Breast epithelium (tissue), 4 donors: ENCODE data around the gene STXBP1. TPM values are rescaled to one million over a fixed set of nuclear protein-coding genes. Genes with fewer than 3 reads are reported as not detected.

ENCODE experiments used
- DNase-seq, 2 donors: peaks; one replicate each; pipeline ENCODE4 v3.0.0-alpha.2; 2019; ENCODE audit warnings: low spot score in 2 of 2
- H3K27ac ChIP-seq, 2 donors: fragments of 200-600 bp; sonication (generic) in 1 of 2; one replicate each; pipeline ENCODE4 v1.5.1; 2016 to 2019; ENCODE audit warnings: mild to moderate bottlenecking in 1 of 2
- H3K27me3 ChIP-seq, 2 donors: fragments of 200-600 bp; sonication (generic) in 1 of 2; one replicate each; pipeline versions ENCODE4 v1.5.1 to v1.6.0; 2017 to 2019; ENCODE audit warnings: control low read depth in 1 of 2, mild to moderate bottlenecking in 1 of 2
- H3K36me3 ChIP-seq: fragments of 200-600 bp; one replicate; pipeline ENCODE4 v1.5.1; 2019
- H3K4me1 ChIP-seq, 2 donors: fragments of 200-600 bp; sonication (generic); one replicate each; pipeline ENCODE4 v1.5.1; 2016 to 2019; ENCODE audit warnings: control low read depth in 1 of 2
- H3K4me3 ChIP-seq, 3 donors: fragments of 200-600 bp; sonication (generic); 1 replicate in 2 of 3; 2 replicates in 1 of 3; pipeline ENCODE4 v1.5.1; 2016 to 2019; ENCODE audit warnings: mild to moderate bottlenecking in 3 of 3, moderate library complexity in 2 of 3
- H3K9me3 ChIP-seq, 2 donors: fragments of 200-600 bp; sonication (generic) in 1 of 2; one replicate each; pipeline ENCODE4 v1.5.1; 2016 to 2019; ENCODE audit warnings: control low read depth in 1 of 2
- CTCF ChIP-seq, 3 donors: fragments of 450-650 bp; IDR thresholded peaks; one replicate each; pipeline ENCODE4 v1.5.1; 2016 to 2017; ENCODE audit warnings: antibody characterized with exemption in 3 of 3, mild to moderate bottlenecking in 3 of 3, moderate library complexity in 3 of 3
- POLR2A ChIP-seq: fragments of 450-650 bp; IDR thresholded peaks from one replicate; pipeline ENCODE4 v1.6.1; 2016; ENCODE audit warnings: antibody characterized with exemption, mild to moderate bottlenecking, moderate library complexity
- POLR2AphosphoS5 ChIP-seq, 3 donors: sonication (generic); formaldehyde crosslinking; IDR thresholded peaks; one replicate each; pipeline ENCODE4 v1.6.1; 2017; ENCODE audit warnings: antibody characterized with exemption in 3 of 3
- intact Hi-C: fragments of 100-400 bp; cut with DNase I; formaldehyde crosslinking; loops from one replicate; pipeline ENCODE4 v1.15.1; 2023; ENCODE audit warnings: low total_unique reads
- total RNA-seq, 3 donors: library from RNA; depleted of rRNA; stranded (reverse); fragments of >200 nt; gene quantifications; one replicate each; pipeline ENCODE4 v1.1.0, GENCODE V29; 2016

Gene STXBP1
- total RNA-seq, 3 donors from 2014 or later: 19.0 to 45.9 (median 43.2) TPM

DNA sequence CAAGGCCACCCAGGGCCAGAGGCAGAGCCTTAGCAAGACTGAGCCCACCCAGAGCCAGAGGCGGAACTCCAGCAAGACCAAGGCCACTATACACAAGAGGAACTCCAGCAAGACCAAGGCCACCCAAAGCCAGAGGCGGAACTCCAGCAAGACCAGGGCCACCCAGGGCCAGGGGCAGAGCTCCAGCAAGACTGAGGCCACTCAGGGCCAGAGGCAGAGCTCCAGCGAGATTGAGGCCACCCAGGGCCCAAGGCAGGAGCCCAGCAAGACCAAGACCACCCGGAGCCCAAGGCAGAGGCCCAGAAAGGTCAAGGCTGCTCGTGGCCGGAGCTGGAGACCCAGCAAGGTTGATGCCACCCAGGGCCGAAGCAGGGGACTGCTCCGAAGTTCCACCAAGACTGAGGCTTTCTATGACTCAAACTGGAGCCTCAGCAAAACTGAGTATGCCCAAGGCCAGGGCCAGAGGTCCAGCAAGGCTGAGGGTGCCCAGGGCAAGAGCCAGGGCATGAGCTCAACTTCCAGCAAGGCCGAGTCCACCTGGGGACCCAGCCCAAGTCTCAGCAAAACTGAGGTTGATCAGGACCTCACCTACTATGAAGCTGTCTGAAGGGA is 118.8 kb downstream of the STXBP1 start:
- Histone ChIP-seq H3K4me3 (no peak overlapping the region), H3K4me1 (peaks cover 0 to 5% of the 10 kb centered on the region in 2 donors), H3K27ac (no peak overlapping the region), H3K36me3 (no peaks in the 10 kb centered on the region), H3K9me3 (no peaks in the 10 kb centered on the region), H3K27me3 (no peaks in the 10 kb centered on the region)
- DNase-seq: no peak
- intact Hi-C loops: loop anchor here (5.0 to 10.0 kb wide), 2 partner anchors 54 to 144 kb away; partner anchors contain the start of gene CDK9
- TF ChIP-seq CTCF (IDR thresholded peaks at IDR 0.05) (no peak), POLR2A (no peak), POLR2AphosphoS5 (IDR thresholded peaks at IDR 0.05) (no peak)

- Histone ChIP-seq H3K27me3 (no peaks in the 10 kb centered on the region), H3K27ac (no peak overlapping the region), H3K36me3 (no peaks in the 10 kb centered on the region), H3K4me1 (peaks cover 0 to 5% of the 10 kb centered on the region in 2 donors), H3K4me3 (no peak overlapping the region), H3K9me3 (no peaks in the 10 kb centered on the region)
- no peak for TF ChIP-seq CTCF (IDR thresholded peaks at IDR 0.05)
- TF ChIP-seq POLR2A: no peak
- no peak for TF ChIP-seq POLR2AphosphoS5 (IDR thresholded peaks at IDR 0.05)
- intact Hi-C loops: loop anchor here (5.0 to 10.0 kb wide), 2 partner anchors 53 to 145 kb away; partner anchors contain the start of gene CDK9
- no peak for DNase-seq
These were observed 119.9 kb downstream of the STXBP1 start for GRCh38 chr9:127731938-127732337.

GRCh38 chr9:127732444-127732843 is 120.4 kb downstream of the STXBP1 start:
- DNase-seq: no peak
- Histone ChIP-seq H3K27me3 (no peaks in the 10 kb centered on the region), H3K9me3 (no peaks in the 10 kb centered on the region), H3K36me3 (no peaks in the 10 kb centered on the region), H3K27ac (no peak overlapping the region), H3K4me3 (no peak overlapping the region), H3K4me1 (peaks cover 0 to 5% of the 10 kb centered on the region in 2 donors)
- no peak for TF ChIP-seq POLR2AphosphoS5 (IDR thresholded peaks at IDR 0.05)
- no peak for TF ChIP-seq CTCF (IDR thresholded peaks at IDR 0.05)
- TF ChIP-seq POLR2A: no peak
- intact Hi-C loops: loop anchor here (5.0 to 10.0 kb wide), 2 partner anchors 52 to 145 kb away; partner anchors contain the start of gene CDK9

DNA sequence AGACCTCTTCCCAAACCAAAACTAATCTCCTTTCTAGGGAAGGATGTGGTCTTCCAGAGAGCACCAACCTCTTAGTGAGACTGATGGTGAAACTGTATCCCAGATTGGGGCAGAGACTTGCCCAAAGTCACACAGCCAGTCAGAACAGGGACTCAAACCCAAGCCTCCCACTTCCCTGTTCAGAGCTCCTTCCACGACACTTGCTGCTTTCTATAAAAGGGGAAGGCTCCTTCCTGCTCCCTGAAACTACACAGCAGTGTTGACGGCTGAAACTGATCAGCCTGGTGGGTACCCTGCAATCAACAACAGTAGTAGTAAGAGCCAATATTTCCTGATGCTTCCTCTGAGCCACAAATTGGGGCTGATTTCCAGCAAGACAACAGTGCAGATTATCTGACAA is 121.5 kb downstream of the STXBP1 start:
- peaks cover 0 to 5% of the 10 kb centered on the region in 2 donors for H3K4me1 ChIP-seq
- H3K27ac ChIP-seq: no peak overlapping the region
- TF ChIP-seq POLR2AphosphoS5 (IDR thresholded peaks at IDR 0.05) (no peak), POLR2A (no peak), CTCF (IDR thresholded peaks at IDR 0.05) (no peak)
- intact Hi-C loops: loop anchor here (5.0 to 10.0 kb wide), 2 partner anchors 51 to 146 kb away; partner anchors contain the start of gene CDK9
- H3K27me3 ChIP-seq: no peaks in the 10 kb centered on the region
- no peak overlapping the region for H3K4me3 ChIP-seq
- DNase-seq: no peak
- H3K9me3 ChIP-seq: no peaks in the 10 kb centered on the region
- H3K36me3 ChIP-seq: no peaks in the 10 kb centered on the region

GRCh38 chr9:127734247-127734746 is 122.2 kb downstream of the STXBP1 start:
- peak overlapping the region; percentile 75 to 82 (median 81) for H3K4me3 ChIP-seq
- H3K27ac ChIP-seq: peak overlapping the region; percentile 92 to 95
- peaks cover 0 to 5% of the 10 kb centered on the region in 2 donors for H3K4me1 ChIP-seq
- DNase-seq: no peak
- no peaks in the 10 kb centered on the region for H3K27me3 ChIP-seq
- no peak for TF ChIP-seq CTCF (IDR thresholded peaks at IDR 0.05)
- no peak for TF ChIP-seq POLR2AphosphoS5 (IDR thresholded peaks at IDR 0.05)
- TF ChIP-seq POLR2A: no peak
- intact Hi-C loops: loop anchor here (5.0 to 10.0 kb wide), 2 partner anchors 51 to 147 kb away; partner anchors contain the start of gene CDK9
- H3K36me3 ChIP-seq: no peaks in the 10 kb centered on the region
- H3K9me3 ChIP-seq: no peaks in the 10 kb centered on the region
